ENCODE data around the gene CDH4. TPM values are rescaled to one million over a fixed set of nuclear protein-coding genes. Genes with fewer than 3 reads are reported as not detected.

Gene CDH4
- total RNA-seq, 1 donor from 2014 or later, result 2.9 TPM

DNA sequence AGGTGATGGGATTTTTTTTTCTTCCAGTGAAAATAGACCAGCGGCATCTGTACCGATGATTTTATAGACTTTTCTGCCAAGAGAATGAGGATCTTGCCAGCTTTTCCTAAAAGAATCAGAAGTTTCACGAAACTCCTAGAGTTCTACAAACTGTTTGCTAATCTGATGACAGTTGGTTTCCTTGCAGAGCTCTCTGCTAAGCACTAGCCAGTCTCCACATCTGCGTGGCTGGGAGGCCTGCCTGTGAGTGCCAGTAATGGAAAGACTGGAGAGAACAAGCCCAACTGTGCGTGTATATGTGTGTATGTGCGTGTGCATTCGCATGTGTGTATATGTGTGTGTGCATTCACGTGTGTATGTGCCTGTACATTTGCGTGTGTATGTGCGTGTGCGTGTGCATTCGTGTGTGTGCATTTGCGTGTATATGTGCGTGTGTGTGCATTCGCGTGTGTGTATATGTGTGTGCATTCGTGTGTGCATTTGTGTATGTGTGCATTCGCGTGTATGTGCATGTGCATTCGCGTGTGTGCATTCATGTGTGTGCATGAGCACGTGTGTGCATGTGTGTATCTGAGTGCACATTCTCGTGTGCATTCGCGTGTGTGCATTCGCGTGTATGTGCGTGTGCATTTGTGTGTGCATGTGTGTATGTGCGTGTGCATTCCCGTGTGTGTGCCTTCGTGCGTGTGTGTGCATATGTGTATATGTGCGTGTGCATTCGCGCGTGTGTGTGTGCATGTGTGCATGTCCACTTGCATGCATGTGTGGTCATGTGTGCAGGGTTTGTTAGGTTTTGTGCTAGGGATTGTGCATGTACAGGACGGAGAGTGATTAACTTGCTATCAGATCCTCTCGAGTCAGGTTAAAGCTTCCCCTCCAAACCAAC, 434.2 kb downstream of the CDH4 start:
- no peaks in the 10 kb centered on the region for H4K20me1 ChIP-seq (ENCODE audit: low read depth)

GRCh38 chr20:61688411-61688810, 436.4 kb downstream of the CDH4 start:
- Histone ChIP-seq H3K36me3 (no peaks in the 10 kb centered on the region), H3K4me1 (peaks cover 6% of the 10 kb centered on the region), H2AFZ (replicated peaks) (no peak overlapping the region), H3K27ac (no peak overlapping the region), H3K4me3 (no peak overlapping the region), H3F3A (ENCODE audit: low read depth) (no peaks in the 10 kb centered on the region), H3K9ac (no peak overlapping the region), H3K9me3 (ENCODE audit: low read depth) (no peaks in the 10 kb centered on the region), H3K4me2 (no peak overlapping the region), H3K27me3 (peaks cover 11% of the 10 kb centered on the region), H4K20me1 (ENCODE audit: low read depth) (no peaks in the 10 kb centered on the region), H3K79me2 (ENCODE audit: low read depth) (no peaks in the 10 kb centered on the region)
- TF ChIP-seq, protein P1, sequence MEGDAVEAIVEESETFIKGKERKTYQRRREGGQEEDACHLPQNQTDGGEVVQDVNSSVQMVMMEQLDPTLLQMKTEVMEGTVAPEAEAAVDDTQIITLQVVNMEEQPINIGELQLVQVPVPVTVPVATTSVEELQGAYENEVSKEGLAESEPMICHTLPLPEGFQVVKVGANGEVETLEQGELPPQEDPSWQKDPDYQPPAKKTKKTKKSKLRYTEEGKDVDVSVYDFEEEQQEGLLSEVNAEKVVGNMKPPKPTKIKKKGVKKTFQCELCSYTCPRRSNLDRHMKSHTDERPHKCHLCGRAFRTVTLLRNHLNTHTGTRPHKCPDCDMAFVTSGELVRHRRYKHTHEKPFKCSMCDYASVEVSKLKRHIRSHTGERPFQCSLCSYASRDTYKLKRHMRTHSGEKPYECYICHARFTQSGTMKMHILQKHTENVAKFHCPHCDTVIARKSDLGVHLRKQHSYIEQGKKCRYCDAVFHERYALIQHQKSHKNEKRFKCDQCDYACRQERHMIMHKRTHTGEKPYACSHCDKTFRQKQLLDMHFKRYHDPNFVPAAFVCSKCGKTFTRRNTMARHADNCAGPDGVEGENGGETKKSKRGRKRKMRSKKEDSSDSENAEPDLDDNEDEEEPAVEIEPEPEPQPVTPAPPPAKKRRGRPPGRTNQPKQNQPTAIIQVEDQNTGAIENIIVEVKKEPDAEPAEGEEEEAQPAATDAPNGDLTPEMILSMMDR (IDR thresholded peaks at IDR 0.05), result no peak
- TF ChIP-seq EZH2phosphoT487 (IDR thresholded peaks at IDR 0.05) (no peak), EZH2 (IDR thresholded peaks at IDR 0.05) (no peak)
- peaks cover 8% of the 10 kb centered on the region for H3K27me3 Mint-ChIP-seq (ENCODE audit: insufficient read depth, low read depth)
- no peaks in the 10 kb centered on the region for H3K36me3 Mint-ChIP-seq
- DNase-seq (ENCODE audit: low spot score), result no peak
- H3K27ac Mint-ChIP-seq, result no peak overlapping the region
- peaks cover 34% of the 10 kb centered on the region for H3K4me1 Mint-ChIP-seq
- H3K4me3 Mint-ChIP-seq, result no peak overlapping the region
- no peaks in the 10 kb centered on the region for H3K9me3 Mint-ChIP-seq

More for the DNA sequence above, 434.2 kb downstream of the CDH4 start:
- Mint-ChIP-seq H3K9me3 (no peaks in the 10 kb centered on the region), H3K36me3 (no peaks in the 10 kb centered on the region), H3K4me3 (peak overlapping the region; percentile 36), H3K27me3 (ENCODE audit: insufficient read depth, low read depth) (peaks cover 9% of the 10 kb centered on the region), H3K27ac (no peak overlapping the region), H3K4me1 (peaks cover 34% of the 10 kb centered on the region)
- no peak for DNase-seq (ENCODE audit: low spot score)
- Histone ChIP-seq H3K4me3 (no peak overlapping the region), H3K4me2 (no peak overlapping the region), H3K79me2 (ENCODE audit: low read depth) (no peaks in the 10 kb centered on the region), H3K36me3 (no peaks in the 10 kb centered on the region), H3K4me1 (peaks cover 6% of the 10 kb centered on the region), H3K9ac (no peak overlapping the region), H2AFZ (replicated peaks) (no peak overlapping the region), H3K9me3 (ENCODE audit: low read depth) (no peaks in the 10 kb centered on the region), H3K27ac (no peak overlapping the region), H3K27me3 (peaks cover 28% of the 10 kb centered on the region), H3F3A (ENCODE audit: low read depth) (no peaks in the 10 kb centered on the region)
- TF ChIP-seq EZH2 (IDR thresholded peaks at IDR 0.05) (no peak), EZH2phosphoT487 (IDR thresholded peaks at IDR 0.05) (no peak)
- TF ChIP-seq, protein P1 (IDR thresholded peaks at IDR 0.05), result no peak

GRCh38 chr20:61690150-61690549, 438.1 kb downstream of the CDH4 start:
- no peaks in the 10 kb centered on the region for H3K27me3 ChIP-seq
- H3K4me3 ChIP-seq, result no peak overlapping the region
- H3K4me2 ChIP-seq, result no peak overlapping the region
- no peaks in the 10 kb centered on the region for H4K20me1 ChIP-seq (ENCODE audit: low read depth)
- no peak overlapping the region for H2AFZ ChIP-seq (replicated peaks)
- H3K9ac ChIP-seq, result no peak overlapping the region
- no peaks in the 10 kb centered on the region for H3K4me1 ChIP-seq
- H3K79me2 ChIP-seq (ENCODE audit: low read depth), result no peaks in the 10 kb centered on the region
- H3K36me3 Mint-ChIP-seq, result no peaks in the 10 kb centered on the region
- no peaks in the 10 kb centered on the region for H3F3A ChIP-seq (ENCODE audit: low read depth)
- H3K27me3 Mint-ChIP-seq (ENCODE audit: insufficient read depth, low read depth), result peaks cover 8% of the 10 kb centered on the region
- no peaks in the 10 kb centered on the region for H3K36me3 ChIP-seq
- TF ChIP-seq EZH2phosphoT487 (IDR thresholded peaks at IDR 0.05) (no peak), EZH2 (IDR thresholded peaks at IDR 0.05) (no peak)
- TF ChIP-seq, protein P1 (IDR thresholded peaks at IDR 0.05), result no peak
- no peaks in the 10 kb centered on the region for H3K9me3 ChIP-seq (ENCODE audit: low read depth)
- peaks cover 29% of the 10 kb centered on the region for H3K4me1 Mint-ChIP-seq
- H3K4me3 Mint-ChIP-seq, result no peak overlapping the region
- DNase-seq (ENCODE audit: low spot score), result no peak
- no peak overlapping the region for H3K27ac ChIP-seq
- no peak overlapping the region for H3K27ac Mint-ChIP-seq
- no peaks in the 10 kb centered on the region for H3K9me3 Mint-ChIP-seq

Measured in neural progenitor cell (in vitro differentiated cells).